Endothelial cell of umbilical vein (primary cell): ENCODE data around the gene HELQ. TPM values are rescaled to one million over a fixed set of nuclear protein-coding genes. Genes with fewer than 3 reads are reported as not detected.

Experiments
- BruUV-seq: library from RNA; stranded (reverse); fragments of 400-500 nt; replicated peaks from 2 replicates; lab custom pipeline; 2021; lab: Mats Ljungman, UMichigan
- CTCF ChIA-PET: fragments of 300-600, 350-600 bp; sonication (Branson Sonifier 250); formaldehyde crosslinking; loops from one replicate; lab custom pipeline; 2021; ENCODE audit warnings: antibody characterized with exemption, inconsistent platforms; lab: Charles Lee
- POLR2A ChIA-PET: fragments of 300-600, 350-600 bp; sonication (Branson Sonifier 250); formaldehyde crosslinking; loops from one replicate; lab custom pipeline; 2021; ENCODE audit warnings: antibody characterized with exemption, inconsistent platforms; lab: Charles Lee
- DNase-seq: peaks from one replicate; pipeline ENCODE4 v3.0.0-alpha.2; 2011; ENCODE audit warnings: low read depth, low spot score
- FAIRE-seq: peaks from 2 replicates; lab custom pipeline; 2011; peaks lifted over from hg19 to GRCh38; lab: Jason Lieb, UNC
- H2AFZ ChIP-seq: 2 replicates; pipeline ENCODE4 v1.6.0; 2012; ENCODE audit warnings: low read depth, low read length, control low read depth, inconsistent platforms
- H3K27ac ChIP-seq: 2 replicates; pipeline ENCODE4 v1.5.1; 2011; ENCODE audit warnings: low read depth, mild to moderate bottlenecking, control low read depth, low read length, moderate library complexity; ENCODE audit not compliant: insufficient read depth
- H3K27me3 ChIP-seq, 2 experiments: 2 replicates each; pipeline versions ENCODE4 v1.6.0 to v1.6.1; 2011; ENCODE audit warnings: low read length in 2 of 2, mixed read lengths in 1 of 2; ENCODE audit not compliant: control insufficient read depth in 2 of 2, insufficient read depth in 2 of 2
- H3K36me3 ChIP-seq, 2 experiments: 2 replicates in 1 of 2; 3 replicates in 1 of 2; pipeline ENCODE4 v1.5.1; 2011; ENCODE audit warnings: low read length in 2 of 2, mild to moderate bottlenecking in 1 of 2, moderate library complexity in 1 of 2; ENCODE audit not compliant: control insufficient read depth in 2 of 2, insufficient read depth in 2 of 2; ENCODE audit errors: extremely low read depth in 1 of 2
- H3K4me1 ChIP-seq: 3 replicates; pipeline ENCODE4 v1.5.1; 2011; ENCODE audit warnings: mild to moderate bottlenecking, low read length; ENCODE audit not compliant: control insufficient read depth, insufficient read depth; ENCODE audit errors: extremely low read depth
- H3K4me2 ChIP-seq: 2 replicates; pipeline ENCODE4 v1.6.1; 2011; ENCODE audit warnings: low read length, control low read depth, mixed read lengths; ENCODE audit not compliant: insufficient read depth
- H3K4me3 ChIP-seq, 3 experiments: fragments of 200-600 bp in 1 of 3; sonication (generic), shearing (Covaris generic) in 1 of 3; replicated peaks in 1 of 3; 2 replicates each; pipeline ENCODE4 v1.5.1; 2011 to 2016; ENCODE audit warnings: control low read depth in 3 of 3, low read length in 3 of 3, mild to moderate bottlenecking in 2 of 3, inconsistent platforms in 1 of 3, low read depth in 1 of 3, moderate library complexity in 1 of 3; ENCODE audit not compliant: insufficient read depth in 1 of 3
- H3K79me2 ChIP-seq: 2 replicates; pipeline ENCODE4 v1.6.0; 2012; ENCODE audit warnings: low read length, inconsistent platforms; ENCODE audit not compliant: control insufficient read depth, insufficient read depth
- H3K9ac ChIP-seq: replicated peaks from 2 replicates; pipeline ENCODE3; 2011; ENCODE audit warnings: low read length, control low read depth; ENCODE audit not compliant: insufficient read depth; ENCODE audit errors: extremely low read depth
- H3K9me1 ChIP-seq: replicated peaks from 3 replicates; pipeline ENCODE4 v1.6.0; 2011; ENCODE audit warnings: mild to moderate bottlenecking, low read length; ENCODE audit not compliant: control insufficient read depth, insufficient read depth; ENCODE audit errors: extremely low read depth
- H3K9me3 ChIP-seq: replicated peaks from 2 replicates; pipeline ENCODE4 v1.5.1; 2012; ENCODE audit warnings: low read length, inconsistent platforms; ENCODE audit not compliant: control insufficient read depth, insufficient read depth
- H4K20me1 ChIP-seq: replicated peaks from 2 replicates; pipeline ENCODE3; 2011; ENCODE audit warnings: mild to moderate bottlenecking, low read length; ENCODE audit not compliant: control insufficient read depth, insufficient read depth; ENCODE audit errors: extremely low read depth
- CTCF ChIP-seq, 2 donors: IDR thresholded peaks; 1 replicate in 1 of 2; 2 replicates in 1 of 2; pipeline ENCODE4 v1.5.1; 2011; ENCODE audit warnings: low read length in 2 of 2, mild to moderate bottlenecking in 2 of 2, moderate library complexity in 2 of 2, control low read depth in 1 of 2, inconsistent platforms in 1 of 2, low read depth in 1 of 2; ENCODE audit not compliant: insufficient read depth in 1 of 2; ENCODE audit errors: extremely low read depth in 1 of 2
- EZH2 ChIP-seq: IDR thresholded peaks from 2 replicates; pipeline ENCODE4 v1.6.1; 2012; ENCODE audit warnings: borderline replicate concordance, low read depth, mild to moderate bottlenecking, moderate library complexity, low read length, inconsistent platforms; ENCODE audit not compliant: severe bottlenecking
- FOS ChIP-seq: IDR thresholded peaks from 2 replicates; pipeline ENCODE4 v1.6.1; 2011; ENCODE audit warnings: mild to moderate bottlenecking, low read length, moderate library complexity, borderline replicate concordance; ENCODE audit not compliant: insufficient read depth
- GATA2 ChIP-seq: IDR thresholded peaks from 2 replicates; pipeline ENCODE4 v1.7.0; 2011; ENCODE audit warnings: low read depth, mild to moderate bottlenecking, moderate library complexity, mixed read lengths, low read length; ENCODE audit not compliant: insufficient read length, insufficient read depth
- JUN ChIP-seq: IDR thresholded peaks from 2 replicates; pipeline ENCODE4 v1.6.1; 2011; ENCODE audit warnings: borderline replicate concordance, low read depth; ENCODE audit not compliant: insufficient read length, insufficient read depth
- MAX ChIP-seq: IDR thresholded peaks from 2 replicates; pipeline ENCODE4 v1.6.1; 2011; ENCODE audit not compliant: insufficient read depth, insufficient read length
- MYC ChIP-seq: IDR thresholded peaks from one replicate; pipeline ENCODE4 v1.6.1; 2011; ENCODE audit warnings: mild to moderate bottlenecking, low read depth, low read length
- POLR2A ChIP-seq: IDR thresholded peaks from 2 replicates; pipeline ENCODE4 v1.6.1; 2012; ENCODE audit warnings: low read depth, mild to moderate bottlenecking, control low read depth, low read length
- POLR2AphosphoS5 ChIP-seq: IDR thresholded peaks from 2 replicates; pipeline ENCODE4 v1.6.1; 2012; ENCODE audit warnings: low read depth, mild to moderate bottlenecking, control low read depth, low read length, moderate library complexity; ENCODE audit not compliant: insufficient read depth
- dilution Hi-C: fragments of 300-500 bp; cut with MboI; formaldehyde crosslinking; loops from one replicate; pipeline ENCODE4 v1.15.0; 2019; ENCODE audit warnings: low sequenced_read_pairs; ENCODE audit not compliant: extremely low pct_ligation_motif_present
- intact Hi-C: fragments of 100-400 bp; cut with micrococcal nuclease; formaldehyde crosslinking; loops from one replicate; pipeline ENCODE4 v1.10.0; 2022
- polyA plus RNA-seq, 4 experiments: library from polyadenylated mRNA; depleted of rRNA in 3 of 4; stranded (reverse) in 3 of 4; unstranded in 1 of 4; fragments of >200 nt; gene quantifications; 2 replicates each; pipeline versions ENCODE4 v1.2.1 to v1.2.3, GENCODE V29; 2011 to 2012; ENCODE audit warnings: missing spikeins in 1 of 4
- total RNA-seq: library from RNA; stranded (reverse); gene quantifications from 2 replicates; pipeline ENCODE4 v1.2.3, GENCODE V29; 2021

HELQ gene
- total and polyA plus RNA-seq, 2 donors (not counting 3 experiments of a cell fraction or from before 2014, with no cell fraction given), result 8.7 to 11.1 TPM

GRCh38 chr4:83431200-83431599, 24.4 kb downstream of the HELQ start:
- DNase-seq (no peak), FAIRE-seq (no peak)
- Histone ChIP-seq H3K36me3 (peaks cover 0 to 3% of the 10 kb centered on the region in 2 experiments), H3K4me3 (no peak overlapping the region), H3K27me3 (no peaks in the 10 kb centered on the region), H3K9me1 (no peaks in the 10 kb centered on the region), H3K9me3 (no peaks in the 10 kb centered on the region), H3K4me1 (peaks cover 4% of the 10 kb centered on the region), H4K20me1 (no peaks in the 10 kb centered on the region), H3K9ac (no peak overlapping the region), H3K4me2 (no peak overlapping the region), H3K79me2 (no peaks in the 10 kb centered on the region), H3K27ac (no peak overlapping the region), H2AFZ (no peak overlapping the region)
- POLR2A ChIA-PET, result no interaction called here
- no peak for TF ChIP-seq EZH2
- TF ChIP-seq GATA2, result no peak
- no peak for TF ChIP-seq POLR2AphosphoS5
- TF ChIP-seq FOS, result no peak
- no peak for TF ChIP-seq POLR2A
- no peak for TF ChIP-seq MYC
- no peak for TF ChIP-seq JUN
- no peak for TF ChIP-seq MAX
- no peak for TF ChIP-seq CTCF (IDR thresholded peaks at IDR 0.05; ENCODE audit: extremely low read depth in 1 of 2, insufficient read depth in 1 of 2, low read depth in 1 of 2, low read length in 2 of 2)
- CTCF ChIA-PET, result no interaction called here
- BruUV-seq, result no TSS peak
- intact Hi-C loops (no loop called here), dilution Hi-C loops (no loop called here)
